Neural progenitor cell (in vitro differentiated cells): ENCODE data around the gene KCNT1.

Experiments used
- CTCF ChIP-seq: fragments of 200-600 bp; sonication (generic); IDR thresholded peaks from 2 replicates; pipeline ENCODE4 v1.5.1; 2017; ENCODE audit warnings: antibody characterized with exemption, mild to moderate bottlenecking
- EZH2phosphoT487 ChIP-seq: fragments of 200-600 bp; sonication (generic); IDR thresholded peaks from 2 replicates; pipeline ENCODE4 v1.6.1; 2017; ENCODE audit warnings: antibody characterized with exemption

DNA sequence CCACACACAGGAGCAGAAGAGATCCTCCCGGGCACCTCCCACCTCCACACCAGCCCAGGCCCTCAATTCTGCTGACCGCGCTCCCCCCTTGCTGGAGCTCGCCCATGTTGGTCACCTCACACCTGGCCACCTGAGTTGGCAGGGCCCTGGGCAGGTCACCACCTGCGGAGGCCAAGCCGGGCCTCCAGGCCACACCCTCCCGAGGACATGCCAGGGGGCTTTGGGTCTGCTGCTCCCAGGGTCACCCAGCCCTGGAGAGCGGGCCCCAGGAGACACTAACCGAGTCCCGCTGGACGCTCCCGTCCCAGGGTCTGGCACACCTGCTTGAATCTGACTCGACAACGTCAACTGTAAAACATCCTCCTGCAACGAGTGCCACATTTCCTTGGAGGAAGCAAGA, 4.8 kb upstream of the KCNT1 start:
- TF ChIP-seq EZH2phosphoT487 (no peak), CTCF (no peak)
